ENCODE data around the gene TAS2R41. TPM values are rescaled to one million over a fixed set of nuclear protein-coding genes. Genes with fewer than 3 reads are reported as not detected.

The TAS2R41 gene
- total RNA-seq, 4 donors from 2014 or later: not detected

GRCh38 chr7:143494622-143495021 lies 16.9 kb downstream of the TAS2R41 start:
- no peaks in the 10 kb centered on the region for H3K27me3 ChIP-seq
- DNase-seq: no peak
- H3K27ac ChIP-seq: no peak overlapping the region
- no peaks in the 10 kb centered on the region for H3K36me3 ChIP-seq
- no peak overlapping the region for H3K4me3 ChIP-seq
- H3K4me1 ChIP-seq: no peaks in the 10 kb centered on the region
- H3K9me3 ChIP-seq: no peaks in the 10 kb centered on the region
- TF ChIP-seq POLR2A (IDR thresholded peaks at IDR 0.05): no peak
- TF ChIP-seq, protein P1, sequence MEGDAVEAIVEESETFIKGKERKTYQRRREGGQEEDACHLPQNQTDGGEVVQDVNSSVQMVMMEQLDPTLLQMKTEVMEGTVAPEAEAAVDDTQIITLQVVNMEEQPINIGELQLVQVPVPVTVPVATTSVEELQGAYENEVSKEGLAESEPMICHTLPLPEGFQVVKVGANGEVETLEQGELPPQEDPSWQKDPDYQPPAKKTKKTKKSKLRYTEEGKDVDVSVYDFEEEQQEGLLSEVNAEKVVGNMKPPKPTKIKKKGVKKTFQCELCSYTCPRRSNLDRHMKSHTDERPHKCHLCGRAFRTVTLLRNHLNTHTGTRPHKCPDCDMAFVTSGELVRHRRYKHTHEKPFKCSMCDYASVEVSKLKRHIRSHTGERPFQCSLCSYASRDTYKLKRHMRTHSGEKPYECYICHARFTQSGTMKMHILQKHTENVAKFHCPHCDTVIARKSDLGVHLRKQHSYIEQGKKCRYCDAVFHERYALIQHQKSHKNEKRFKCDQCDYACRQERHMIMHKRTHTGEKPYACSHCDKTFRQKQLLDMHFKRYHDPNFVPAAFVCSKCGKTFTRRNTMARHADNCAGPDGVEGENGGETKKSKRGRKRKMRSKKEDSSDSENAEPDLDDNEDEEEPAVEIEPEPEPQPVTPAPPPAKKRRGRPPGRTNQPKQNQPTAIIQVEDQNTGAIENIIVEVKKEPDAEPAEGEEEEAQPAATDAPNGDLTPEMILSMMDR (IDR thresholded peaks at IDR 0.05): peak in 1 of 6 experiments; percentile 6

DNA sequence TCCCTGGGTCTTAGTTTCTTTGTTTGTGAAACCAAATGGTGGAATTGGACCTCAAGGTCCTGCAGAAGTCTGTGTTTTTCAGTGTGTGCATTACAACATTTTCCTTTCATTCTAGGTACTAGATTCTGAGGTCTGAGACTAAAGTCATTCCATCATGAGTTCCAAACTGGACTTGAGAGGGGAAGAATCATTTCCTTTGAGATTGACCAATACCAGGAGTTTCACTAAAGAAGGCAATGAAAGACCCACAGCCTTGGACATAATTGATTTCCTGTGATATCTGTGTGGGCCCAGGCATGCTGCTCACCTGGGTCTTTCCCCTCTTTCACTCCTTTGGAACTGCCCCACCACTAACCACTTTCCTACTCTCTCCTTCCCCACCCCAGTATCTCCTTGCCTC lies 18.2 kb downstream of the TAS2R41 start:
- Histone ChIP-seq H3K27ac (no peak overlapping the region), H3K4me1 (no peaks in the 10 kb centered on the region), H3K27me3 (no peaks in the 10 kb centered on the region), H3K4me3 (no peak overlapping the region), H3K9me3 (no peaks in the 10 kb centered on the region), H3K36me3 (no peaks in the 10 kb centered on the region)
- TF ChIP-seq, protein P1 (IDR thresholded peaks at IDR 0.05): no peak
- TF ChIP-seq POLR2A (IDR thresholded peaks at IDR 0.05): no peak
- no peak for DNase-seq

- TF ChIP-seq, protein P1 (IDR thresholded peaks at IDR 0.05): no peak
- no peak for TF ChIP-seq POLR2A (IDR thresholded peaks at IDR 0.05)
- H3K36me3 ChIP-seq: no peaks in the 10 kb centered on the region
- DNase-seq: no peak
- no peaks in the 10 kb centered on the region for H3K27me3 ChIP-seq
- no peaks in the 10 kb centered on the region for H3K9me3 ChIP-seq
- no peak overlapping the region for H3K4me3 ChIP-seq
- no peaks in the 10 kb centered on the region for H3K4me1 ChIP-seq
- H3K27ac ChIP-seq: no peak overlapping the region
These were observed 18.6 kb downstream of the TAS2R41 start for GRCh38 chr7:143496263-143496662.

DNA sequence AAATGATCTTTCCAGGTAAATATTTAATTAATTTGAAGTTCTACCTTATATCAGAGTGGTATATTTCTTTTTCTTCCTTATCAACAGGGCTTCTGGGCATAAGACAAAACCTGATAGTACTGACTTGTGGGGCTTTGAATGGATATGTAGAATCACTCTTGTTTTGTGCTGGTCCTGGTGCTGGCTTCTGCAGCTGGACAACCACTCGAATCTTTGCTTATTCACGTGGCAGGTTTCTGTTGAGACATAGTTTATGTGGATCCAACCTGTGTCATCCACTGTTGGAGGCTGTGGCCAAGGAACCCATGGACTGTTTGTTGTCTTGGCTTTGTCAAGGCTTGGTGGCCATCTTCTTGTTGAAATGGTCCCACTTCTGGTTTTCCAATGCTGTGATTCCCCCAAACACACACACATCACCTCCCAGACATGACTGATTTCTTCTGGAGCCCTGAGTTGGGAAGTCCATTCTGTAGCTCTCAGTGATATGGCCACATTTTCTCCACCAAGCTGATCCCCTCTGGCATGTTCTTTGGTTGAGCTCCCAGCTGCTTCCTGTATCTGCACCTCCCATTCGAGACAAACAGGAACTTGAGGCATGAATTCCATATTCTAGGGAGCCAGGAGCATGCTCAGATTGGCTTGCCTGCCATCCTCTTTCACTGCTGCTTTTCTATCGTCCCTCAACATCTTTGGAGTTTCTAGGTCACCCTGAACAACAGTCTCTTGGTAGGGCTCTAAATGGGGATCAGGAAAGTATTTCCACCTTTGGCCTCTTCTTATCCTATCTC lies 19.5 kb downstream of the TAS2R41 start:
- no peaks in the 10 kb centered on the region for H3K4me1 ChIP-seq
- DNase-seq: no peak
- TF ChIP-seq, protein P1 (IDR thresholded peaks at IDR 0.05): no peak
- no peak for TF ChIP-seq POLR2A (IDR thresholded peaks at IDR 0.05)
- no peaks in the 10 kb centered on the region for H3K27me3 ChIP-seq
- H3K36me3 ChIP-seq: no peaks in the 10 kb centered on the region
- H3K9me3 ChIP-seq: no peaks in the 10 kb centered on the region
- no peak overlapping the region for H3K27ac ChIP-seq
- H3K4me3 ChIP-seq: no peak overlapping the region

- DNase-seq: no peak
- no peaks in the 10 kb centered on the region for H3K36me3 ChIP-seq
- H3K9me3 ChIP-seq: no peaks in the 10 kb centered on the region
- peak overlapping the region in 2 of 4 donors; percentile 31 to 44 for H3K27ac ChIP-seq
- no peak for TF ChIP-seq POLR2A (IDR thresholded peaks at IDR 0.05)
- TF ChIP-seq, protein P1 (IDR thresholded peaks at IDR 0.05): no peak
- H3K4me1 ChIP-seq: no peaks in the 10 kb centered on the region
- H3K4me3 ChIP-seq: no peak overlapping the region
- no peaks in the 10 kb centered on the region for H3K27me3 ChIP-seq
These were observed 21.6 kb downstream of the TAS2R41 start for GRCh38 chr7:143499246-143499645.
